Epithelial cell of prostate (primary cell): ENCODE results near the gene PRSS38.
A peak's percentile ranks its signal among the peaks of the same experiment; 100 is the strongest.

Experiments used
- DNase-seq: peaks from one replicate; pipeline ENCODE4 v3.0.0-alpha.2; 2011; ENCODE audit warnings: low read depth, low spot score
- H3K27ac ChIP-seq: fragments of 450-650 bp; 2 replicates; pipeline ENCODE4 v1.5.1; 2017; ENCODE audit warnings: mild to moderate bottlenecking

The PRSS38 gene

DNA sequence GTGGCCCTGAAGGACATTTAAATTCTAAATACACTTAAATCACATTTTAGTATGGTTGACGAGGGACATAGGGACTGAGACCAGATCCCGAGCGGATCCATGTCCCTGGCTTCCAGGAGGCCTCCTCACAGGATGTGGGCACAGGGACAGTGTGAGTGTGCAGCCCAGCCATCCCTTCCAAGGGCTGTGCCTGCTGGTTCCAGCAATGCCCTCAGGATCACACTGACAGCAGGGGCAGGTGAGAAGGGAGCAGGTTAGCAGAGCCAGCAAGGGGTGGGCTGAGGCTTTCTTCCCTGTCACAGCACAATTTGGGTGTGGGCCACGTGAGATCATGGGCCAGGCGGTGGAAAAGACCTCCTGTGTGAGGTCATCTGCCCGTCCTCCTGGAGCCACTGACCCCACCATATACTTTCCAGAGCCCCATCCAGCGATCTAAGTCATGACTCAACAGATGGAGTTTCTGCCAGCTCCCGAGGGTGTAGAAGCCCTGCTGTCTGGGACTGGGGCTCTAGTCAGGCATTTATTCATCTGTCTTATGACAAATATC is 37.0 kb upstream of the PRSS38 start:
- DNase-seq, result no peak
- H3K27ac ChIP-seq, result no peak overlapping the region

GRCh38 chr1:227779021-227779441 is 36.4 kb upstream of the PRSS38 start:
- no peak for DNase-seq
- no peak overlapping the region for H3K27ac ChIP-seq

GRCh38 chr1:227779685-227780084 is 35.8 kb upstream of the PRSS38 start:
- no peak overlapping the region for H3K27ac ChIP-seq
- no peak for DNase-seq

- DNase-seq, result no peak
- no peak overlapping the region for H3K27ac ChIP-seq
Observed at GRCh38 chr1:227780101-227781044, 35.1 kb upstream of the PRSS38 start.

DNA sequence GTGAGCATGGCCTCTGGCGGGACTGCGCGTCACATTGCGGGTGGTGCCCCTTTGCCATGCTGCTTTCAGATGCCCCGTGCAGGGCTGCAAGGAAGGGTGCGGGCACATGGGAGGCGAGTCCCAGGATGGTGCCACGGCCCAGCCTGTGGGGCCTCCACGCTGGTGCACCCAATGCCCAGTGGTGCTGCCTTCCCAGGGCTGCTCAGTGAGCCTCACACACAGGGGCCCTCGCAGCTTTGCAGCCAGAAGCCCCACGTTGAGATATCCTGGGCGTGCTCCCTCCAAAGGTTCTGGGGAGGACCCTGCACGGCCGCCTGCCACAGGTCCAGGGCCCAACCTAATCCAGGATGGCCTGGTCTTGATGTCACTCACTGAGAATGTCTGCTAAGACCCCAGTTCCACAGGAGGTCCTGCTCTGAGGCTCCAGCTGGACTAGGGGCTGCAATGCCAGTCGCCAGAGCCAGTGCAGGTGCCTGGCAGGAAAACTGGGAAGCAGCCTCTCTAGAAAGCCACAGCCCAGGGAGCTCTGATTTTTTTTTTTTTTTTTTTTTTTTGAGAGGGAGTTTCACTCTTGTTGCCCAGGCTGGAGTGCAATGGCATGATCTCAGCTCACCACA is 34.1 kb upstream of the PRSS38 start:
- no peak overlapping the region for H3K27ac ChIP-seq
- DNase-seq, result no peak

GRCh38 chr1:227782226-227782625 is 33.2 kb upstream of the PRSS38 start:
- no peak for DNase-seq
- no peak overlapping the region for H3K27ac ChIP-seq

- H3K27ac ChIP-seq, result no peak overlapping the region
- DNase-seq, result no peak
Observed at GRCh38 chr1:227785094-227785804, 30.2 kb upstream of the PRSS38 start.

DNA sequence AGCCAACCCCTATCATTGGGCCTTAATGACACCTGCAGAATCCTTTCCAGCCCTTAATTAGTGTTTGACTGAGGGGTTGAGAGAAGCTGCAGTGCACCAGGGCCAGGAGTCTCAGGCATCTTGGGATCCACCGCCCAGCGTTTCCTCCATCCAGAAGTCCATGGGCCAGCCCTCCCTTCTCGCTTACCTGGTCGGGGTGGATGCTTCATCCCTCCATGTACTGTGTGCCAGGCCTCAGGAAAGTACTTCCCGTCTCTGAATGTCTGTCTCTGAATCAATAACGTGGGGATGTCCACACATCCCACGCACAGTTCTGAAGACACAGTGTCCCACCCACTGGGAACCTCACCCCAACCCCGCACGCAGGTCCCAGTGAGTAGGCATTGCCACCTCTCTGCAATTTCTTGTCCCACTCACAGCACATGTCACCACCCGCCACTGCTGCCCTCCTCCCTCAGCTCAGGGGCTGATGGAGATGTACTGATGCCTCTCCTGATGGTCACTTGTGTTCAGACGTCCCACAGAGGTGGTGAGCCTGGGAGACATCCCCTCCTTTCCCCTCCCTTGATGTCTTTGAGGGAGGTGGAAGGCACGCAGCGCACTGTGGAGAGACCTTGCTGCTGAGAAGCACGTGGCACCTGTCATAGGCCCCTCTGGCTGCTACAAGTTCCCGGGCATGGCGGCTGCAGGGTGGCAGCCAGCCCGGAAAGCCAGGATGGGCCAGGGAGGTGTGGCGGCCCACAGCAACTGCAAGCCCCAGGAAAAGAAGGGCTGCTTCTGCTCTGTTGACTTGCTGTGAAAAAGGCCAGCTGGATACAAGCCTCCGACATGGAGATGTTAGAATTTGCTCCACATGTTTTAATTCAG is 29.4 kb upstream of the PRSS38 start:
- DNase-seq, result no peak
- no peak overlapping the region for H3K27ac ChIP-seq

- H3K27ac ChIP-seq, result peak overlapping the region; percentile 22
- no peak for DNase-seq
Observed at GRCh38 chr1:227786673-227787512, 28.6 kb upstream of the PRSS38 start.

- peak; percentile 74 for DNase-seq
- H3K27ac ChIP-seq, result peak overlapping the region; percentile 22
Observed at GRCh38 chr1:227787513-227788270, 27.8 kb upstream of the PRSS38 start.

- DNase-seq, result no peak
- H3K27ac ChIP-seq, result no peak overlapping the region
Observed at GRCh38 chr1:227788271-227789083, 27.0 kb upstream of the PRSS38 start.

- no peak for DNase-seq
- H3K27ac ChIP-seq, result no peak overlapping the region
Observed at GRCh38 chr1:227789084-227790033, 26.1 kb upstream of the PRSS38 start.

DNA sequence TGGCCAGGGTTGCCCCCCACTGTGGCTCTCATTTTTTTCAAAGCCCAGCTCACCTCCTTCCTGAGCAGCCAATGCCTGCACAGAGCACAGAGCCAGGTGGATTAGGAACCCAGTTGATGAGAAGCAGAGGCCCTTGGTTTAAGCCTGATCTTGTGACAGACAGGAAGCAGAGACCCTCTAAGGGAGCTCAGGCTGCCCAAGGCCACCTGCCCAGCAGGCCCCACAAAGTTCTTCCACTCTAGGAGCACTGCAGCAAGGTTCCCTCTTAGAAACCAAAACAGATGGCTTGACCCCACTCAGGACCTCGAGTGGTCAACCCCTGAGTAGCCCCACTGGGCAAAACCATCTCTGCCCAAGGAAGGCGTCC is 25.5 kb upstream of the PRSS38 start:
- no peak for DNase-seq
- H3K27ac ChIP-seq, result no peak overlapping the region

DNA sequence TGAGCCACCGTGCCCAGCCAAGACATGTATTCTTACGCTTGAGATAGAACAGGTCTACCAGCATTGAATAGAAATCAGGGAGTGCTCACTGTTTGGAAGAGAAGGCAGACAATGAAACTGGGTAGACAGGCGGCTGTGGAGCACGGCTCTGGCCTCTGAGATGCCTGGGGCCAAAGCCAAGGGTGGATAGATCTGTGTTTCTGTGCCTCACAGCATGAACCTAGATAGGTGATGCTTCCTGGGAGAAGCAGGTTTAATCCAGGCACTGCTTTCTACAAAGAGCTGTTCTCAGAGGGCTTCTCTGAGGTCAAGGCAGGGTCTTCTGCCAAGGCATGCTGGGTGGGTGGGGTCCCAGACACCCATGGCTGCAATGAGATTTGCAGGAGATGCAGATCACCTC is 24.6 kb upstream of the PRSS38 start:
- DNase-seq, result no peak
- H3K27ac ChIP-seq, result no peak overlapping the region

GRCh38 chr1:227791425-227792143 is 23.9 kb upstream of the PRSS38 start:
- no peak for DNase-seq
- no peak overlapping the region for H3K27ac ChIP-seq
